ENCODE data around the gene CIC. TPM values are rescaled to one million over a fixed set of nuclear protein-coding genes. Genes with fewer than 3 reads are reported as not detected.

The CIC gene
- total RNA-seq, 2 experiments from 2014 or later = 84.4 to 92.2 TPM

DNA sequence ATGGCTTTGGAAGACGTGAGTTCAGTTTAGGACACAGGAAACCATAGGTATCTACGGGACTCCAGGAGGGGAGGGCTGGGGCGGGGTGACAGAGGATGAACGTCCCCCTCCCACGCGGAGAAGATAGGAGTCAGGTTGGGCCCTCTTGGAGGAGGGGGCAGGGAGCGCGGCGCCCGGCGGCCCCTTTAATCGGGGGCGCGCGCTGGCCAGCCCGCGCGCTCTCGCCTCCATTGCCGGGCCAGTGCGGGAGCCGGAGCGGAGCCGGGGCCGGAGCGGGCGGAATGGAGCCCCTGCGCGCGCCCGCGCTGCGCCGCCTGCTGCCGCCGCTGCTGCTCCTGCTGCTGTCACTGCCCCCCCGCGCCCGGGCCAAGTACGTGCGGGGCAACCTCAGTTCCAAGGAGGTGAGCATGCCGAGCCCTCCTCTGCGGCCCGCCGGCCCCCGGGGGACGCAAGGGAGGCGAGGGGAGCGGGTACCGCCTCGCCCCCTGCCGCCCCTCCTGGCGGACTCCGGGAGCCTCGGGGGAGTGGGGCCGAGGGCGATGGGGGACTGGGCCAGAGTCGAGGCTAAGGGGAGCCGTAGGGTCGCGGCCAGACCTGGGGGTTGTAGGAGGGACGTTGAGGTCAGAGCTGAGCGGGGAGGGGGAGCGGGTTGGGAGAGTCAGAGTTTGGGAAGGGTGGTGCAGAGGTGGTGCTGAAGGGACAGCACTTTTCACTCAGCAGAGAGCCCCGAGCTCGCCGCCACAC, 44.2 kb downstream of the CIC start, which contains the start of gene TMEM145:
TMEM145 (plus strand) TSS at position 214 of the 744 bp plus-strand sequence; CDS start at position 282, 68 bp downstream.
- DNase-seq (peak; percentile 61), ATAC-seq (ENCODE audit: low read depth) (peak; percentile 76)
- peak within 1 kb of the TSS; percentile 78 for H3K4me3 Mint-ChIP-seq
- H3K4me1 Mint-ChIP-seq = peaks cover 21% of the 10 kb centered on the region
- H3K27me3 Mint-ChIP-seq = peaks cover 43% of the 10 kb centered on the region
- no peaks in the 10 kb centered on the region for H3K9me3 Mint-ChIP-seq
- H3K36me3 Mint-ChIP-seq = no peaks in the 10 kb centered on the region
- peak within 1 kb of the TSS; percentile 42 for H3K27ac Mint-ChIP-seq
- POLR2A ChIA-PET = interaction anchor here (1.1 kb wide), 1 partner anchor 11 kb away, joined by 3 read pairs; the partner anchor contains the start of gene PAFAH1B3

DNA sequence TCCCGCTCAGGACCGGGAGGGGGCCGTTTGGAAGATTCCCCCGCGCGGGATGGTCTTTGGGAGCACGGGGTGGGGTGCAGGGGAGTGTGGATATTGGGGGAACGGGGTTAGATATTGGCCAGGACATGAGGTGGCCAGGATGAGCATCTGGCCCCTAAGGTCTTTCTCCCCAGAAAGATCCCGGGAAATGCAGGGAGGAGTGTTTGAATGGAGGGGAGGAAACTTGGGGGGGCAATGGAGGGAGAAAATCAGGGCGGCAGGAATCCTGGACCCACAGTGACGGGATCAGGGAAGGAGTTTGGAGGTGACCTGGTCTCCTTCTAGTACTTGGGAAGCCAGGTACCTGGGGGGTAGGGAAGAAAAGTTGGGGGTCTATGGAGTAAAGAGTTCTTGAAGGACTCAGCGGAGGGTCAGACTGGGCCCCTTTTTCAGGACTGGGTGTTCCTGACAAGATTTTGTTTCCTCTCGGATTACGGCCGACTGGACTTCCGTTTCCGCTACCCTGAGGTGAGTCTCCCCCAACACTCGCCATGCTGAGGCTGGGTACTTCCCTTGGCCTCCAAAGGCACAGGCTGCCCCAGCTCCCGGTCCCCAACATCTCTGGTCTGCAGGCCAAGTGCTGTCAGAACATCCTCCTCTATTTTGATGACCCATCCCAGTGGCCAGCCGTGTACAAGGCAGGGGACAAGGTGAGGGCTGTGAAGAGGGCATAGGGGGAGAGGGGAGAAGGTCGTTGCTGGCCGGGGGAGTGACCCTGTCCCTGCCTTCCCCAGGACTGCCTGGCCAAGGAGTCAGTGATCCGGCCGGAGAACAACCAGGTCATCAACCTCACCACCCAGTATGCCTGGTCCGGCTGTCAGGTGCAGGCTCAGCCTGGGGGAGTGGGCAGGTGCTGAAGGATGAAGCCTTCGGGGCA, 45.0 kb downstream of the CIC start:
- Mint-ChIP-seq H3K36me3 (no peaks in the 10 kb centered on the region), H3K4me3 (peak overlapping the region; percentile 59), H3K27me3 (peaks cover 43% of the 10 kb centered on the region), H3K9me3 (no peaks in the 10 kb centered on the region), H3K4me1 (peaks cover 21% of the 10 kb centered on the region), H3K27ac (no peak overlapping the region)
- no peak for ATAC-seq (ENCODE audit: low read depth)
- DNase-seq = no peak
- POLR2A ChIA-PET = interaction anchor here (0.6 to 1.1 kb wide), 2 partner anchors 9 to 12 kb away, joined by 3 read pairs; partner anchors contain the start of gene PAFAH1B3

DNA sequence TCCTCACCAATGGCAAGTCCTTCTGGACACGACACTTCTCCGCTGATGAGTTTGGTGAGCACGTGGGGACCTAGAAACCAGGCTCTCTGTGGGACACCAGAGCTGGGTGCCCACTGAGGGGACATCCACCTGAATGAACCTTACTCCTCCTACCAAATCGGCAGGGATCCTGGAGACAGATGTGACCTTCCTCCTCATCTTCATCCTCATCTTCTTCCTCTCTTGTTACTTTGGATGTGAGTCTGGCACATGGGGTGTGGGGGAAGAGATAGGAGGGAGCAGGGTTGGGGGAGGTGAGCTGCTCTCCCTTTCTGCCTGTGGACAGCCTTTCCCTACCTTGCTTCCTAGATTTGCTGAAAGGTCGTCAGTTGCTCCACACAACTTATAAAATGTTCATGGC, 46.0 kb downstream of the CIC start:
- Mint-ChIP-seq H3K4me3 (no peak overlapping the region), H3K4me1 (peaks cover 21% of the 10 kb centered on the region), H3K36me3 (no peaks in the 10 kb centered on the region), H3K27ac (no peak overlapping the region), H3K27me3 (peaks cover 44% of the 10 kb centered on the region), H3K9me3 (no peaks in the 10 kb centered on the region)
- DNase-seq = no peak
- POLR2A ChIA-PET = no interaction called here
- no peak for ATAC-seq (ENCODE audit: low read depth)

DNA sequence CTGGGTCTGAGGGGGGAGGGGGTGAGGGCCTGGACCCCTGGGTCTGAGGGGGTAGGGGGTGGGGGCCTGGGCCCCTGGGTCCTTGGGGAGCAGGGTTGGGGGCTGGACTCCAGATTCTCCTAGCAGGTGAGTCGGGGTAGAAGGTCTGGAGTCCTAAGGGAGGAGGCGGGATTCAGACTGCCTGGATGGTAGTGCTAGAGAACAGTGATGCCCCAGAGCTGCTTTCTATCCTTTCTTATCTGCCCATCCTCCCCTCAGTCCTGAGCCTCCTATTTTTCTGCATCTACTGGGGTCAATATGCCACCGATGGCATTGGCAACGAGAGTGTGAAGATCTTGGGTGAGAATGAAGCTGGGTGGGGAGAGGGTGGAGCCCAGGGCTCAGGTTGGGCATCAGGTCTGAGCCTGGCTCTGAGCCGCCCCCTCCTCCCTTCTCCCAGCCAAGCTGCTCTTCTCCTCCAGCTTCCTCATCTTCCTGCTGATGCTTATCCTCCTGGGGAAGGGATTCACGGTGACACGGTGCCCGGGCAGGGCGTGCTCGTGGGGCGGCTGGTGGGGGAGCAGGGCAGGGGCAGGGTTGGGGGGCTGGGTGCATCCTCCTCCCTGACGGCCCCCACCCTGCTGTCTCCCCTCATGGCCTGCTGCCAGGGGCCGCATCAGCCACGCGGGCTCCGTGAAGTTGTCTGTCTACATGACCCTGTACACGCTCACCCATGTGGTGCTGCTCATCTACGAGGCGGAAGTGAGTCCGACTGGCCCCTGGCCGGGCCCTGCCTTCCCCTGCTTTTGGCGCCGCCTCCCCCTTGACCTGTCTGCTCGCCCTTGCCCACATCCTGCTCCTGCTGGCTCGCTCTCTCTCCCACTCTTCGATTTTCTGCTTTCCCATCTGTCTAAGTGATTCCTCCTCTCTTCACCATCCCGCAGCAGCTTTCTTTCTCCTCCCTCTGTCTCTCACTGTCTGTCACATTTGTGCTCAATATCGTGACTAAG, 47.5 kb downstream of the CIC start:
- Mint-ChIP-seq H3K4me3 (peak overlapping the region; percentile 63), H3K27ac (peak overlapping the region; percentile 77), H3K27me3 (peaks cover 43% of the 10 kb centered on the region), H3K9me3 (no peaks in the 10 kb centered on the region), H3K36me3 (no peaks in the 10 kb centered on the region), H3K4me1 (peaks cover 21% of the 10 kb centered on the region)
- DNase-seq (no peak), ATAC-seq (ENCODE audit: low read depth) (peak; percentile 29)
- POLR2A ChIA-PET = interaction anchor here (0.6 kb wide), 1 partner anchor 9 kb away, joined by 3 read pairs; no protein-coding TSS in a partner anchor

DNA sequence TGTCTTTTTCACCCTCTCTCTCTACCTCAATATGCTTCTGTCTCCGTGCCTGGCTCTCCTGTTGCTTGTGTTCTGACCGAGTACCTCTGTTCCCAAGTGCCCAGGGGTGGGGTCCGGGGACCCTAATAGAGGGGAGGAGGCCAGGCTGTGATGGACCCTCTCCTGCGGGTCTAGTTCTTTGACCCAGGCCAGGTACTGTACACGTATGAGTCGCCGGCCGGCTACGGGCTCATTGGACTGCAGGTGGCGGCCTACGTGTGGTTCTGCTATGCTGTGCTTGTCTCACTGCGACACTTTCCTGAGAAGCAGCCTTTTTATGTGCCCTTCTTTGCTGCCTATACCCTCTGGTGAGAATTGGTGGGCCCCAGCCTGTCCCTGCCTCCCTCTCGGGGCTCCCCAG, 48.5 kb downstream of the CIC start:
- ATAC-seq (ENCODE audit: low read depth) (no peak), DNase-seq (no peak)
- no peak overlapping the region for H3K4me3 Mint-ChIP-seq
- H3K27ac Mint-ChIP-seq = no peak overlapping the region
- POLR2A ChIA-PET = interaction anchor here (0.6 kb wide), 1 partner anchor 10 kb away, joined by 3 read pairs; no protein-coding TSS in a partner anchor
- H3K36me3 Mint-ChIP-seq = no peaks in the 10 kb centered on the region
- peaks cover 21% of the 10 kb centered on the region for H3K4me1 Mint-ChIP-seq
- H3K9me3 Mint-ChIP-seq = no peaks in the 10 kb centered on the region
- peaks cover 40% of the 10 kb centered on the region for H3K27me3 Mint-ChIP-seq

DNA sequence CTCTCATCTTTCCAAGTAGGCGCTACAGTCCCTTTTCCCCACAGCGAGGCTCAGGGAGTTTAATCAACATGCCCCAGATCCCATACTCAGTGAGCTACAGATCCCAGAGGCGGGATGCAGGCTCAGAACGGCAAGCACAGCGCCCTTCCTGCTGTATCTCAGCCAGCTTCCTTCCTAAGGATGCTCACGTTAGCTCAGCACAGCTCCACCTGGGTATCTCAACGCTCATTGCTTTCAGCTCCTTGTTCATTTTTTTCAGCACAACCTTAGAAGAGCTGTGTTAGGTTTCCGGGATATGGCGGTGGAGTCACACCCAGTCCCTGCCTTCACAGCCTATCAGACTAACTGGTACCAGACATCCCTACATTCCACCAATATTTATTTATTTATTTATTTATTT, 53.3 kb downstream of the CIC start:
- POLR2A ChIA-PET = no interaction called here
- no peak overlapping the region for H3K27ac Mint-ChIP-seq
- no peaks in the 10 kb centered on the region for H3K9me3 Mint-ChIP-seq
- DNase-seq = no peak
- peaks cover 32% of the 10 kb centered on the region for H3K27me3 Mint-ChIP-seq
- H3K4me3 Mint-ChIP-seq = no peak overlapping the region
- peaks cover 17% of the 10 kb centered on the region for H3K4me1 Mint-ChIP-seq
- no peak for ATAC-seq (ENCODE audit: low read depth)
- peaks cover 4% of the 10 kb centered on the region for H3K36me3 Mint-ChIP-seq

DNA sequence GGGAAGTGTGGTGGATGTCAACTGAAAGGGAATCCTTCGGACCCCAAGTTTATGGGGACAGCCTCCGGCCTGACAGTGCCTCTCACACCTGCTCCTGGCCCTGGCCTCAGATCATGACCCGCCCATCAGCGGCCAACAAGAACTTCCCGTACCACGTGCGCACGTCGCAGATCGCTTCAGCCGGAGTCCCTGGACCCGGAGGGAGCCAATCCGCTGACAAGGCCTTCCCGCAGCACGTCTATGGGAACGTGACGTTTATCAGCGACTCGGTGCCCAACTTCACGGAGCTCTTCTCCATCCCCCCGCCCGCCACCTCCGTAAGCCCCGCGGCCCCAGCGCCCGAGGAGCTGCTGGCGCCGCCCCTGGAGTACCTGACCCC, 54.4 kb downstream of the CIC start:
- H3K4me1 Mint-ChIP-seq = peaks cover 17% of the 10 kb centered on the region
- POLR2A ChIA-PET = interaction anchor here (0.6 kb wide), 1 partner anchor 15 kb away, joined by 3 read pairs; no protein-coding TSS in a partner anchor
- no peak overlapping the region for H3K27ac Mint-ChIP-seq
- H3K36me3 Mint-ChIP-seq = peaks cover 4% of the 10 kb centered on the region
- DNase-seq = no peak
- ATAC-seq (ENCODE audit: low read depth) = no peak
- H3K27me3 Mint-ChIP-seq = peaks cover 32% of the 10 kb centered on the region
- H3K9me3 Mint-ChIP-seq = no peaks in the 10 kb centered on the region
- no peak overlapping the region for H3K4me3 Mint-ChIP-seq

DNA sequence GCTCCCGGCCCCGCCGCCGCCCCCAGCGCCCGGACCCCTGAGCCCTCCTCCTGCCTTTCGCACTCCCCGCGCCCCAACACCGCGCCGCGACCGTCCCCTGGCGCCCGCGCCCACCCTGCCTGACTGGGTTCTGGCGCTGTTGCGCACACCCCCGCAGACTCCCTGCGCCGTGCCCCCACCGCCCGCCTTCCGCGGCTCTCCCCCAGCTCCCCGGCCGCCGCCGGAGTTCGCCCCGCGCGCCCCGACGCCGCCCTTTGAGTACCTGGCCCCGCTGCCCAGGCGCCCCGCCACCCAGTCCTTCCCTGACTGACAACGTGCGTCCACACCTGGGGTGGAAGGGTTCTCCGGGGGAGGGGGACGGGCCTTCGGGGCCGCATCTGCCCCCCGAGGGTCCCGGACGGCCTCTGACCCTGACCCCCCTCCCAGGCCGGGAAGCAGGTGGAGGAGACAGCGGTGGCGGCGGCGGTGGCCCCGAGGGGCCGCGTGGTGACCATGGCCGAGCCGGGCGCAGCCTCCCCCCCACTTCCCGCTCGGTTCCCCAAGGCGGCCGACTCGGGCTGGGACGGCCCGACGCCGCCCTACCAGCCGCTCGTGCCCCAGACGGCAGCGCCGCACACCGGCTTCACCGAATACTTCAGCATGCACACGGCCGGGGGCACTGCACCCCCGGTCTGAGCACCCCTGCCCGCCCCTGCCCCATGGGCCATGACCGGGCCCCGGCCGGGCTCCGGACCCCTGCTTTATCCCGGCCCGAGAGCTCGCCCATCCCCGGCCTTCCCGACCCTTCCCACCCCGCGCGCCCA, 55.0 kb downstream of the CIC start:
- POLR2A ChIA-PET = no interaction called here
- Mint-ChIP-seq H3K9me3 (no peaks in the 10 kb centered on the region), H3K4me3 (no peak overlapping the region), H3K27me3 (peaks cover 32% of the 10 kb centered on the region), H3K36me3 (peaks cover 4% of the 10 kb centered on the region), H3K27ac (no peak overlapping the region), H3K4me1 (peaks cover 17% of the 10 kb centered on the region)
- ATAC-seq (ENCODE audit: low read depth) = no peak
- peak; percentile 57 for DNase-seq

DNA sequence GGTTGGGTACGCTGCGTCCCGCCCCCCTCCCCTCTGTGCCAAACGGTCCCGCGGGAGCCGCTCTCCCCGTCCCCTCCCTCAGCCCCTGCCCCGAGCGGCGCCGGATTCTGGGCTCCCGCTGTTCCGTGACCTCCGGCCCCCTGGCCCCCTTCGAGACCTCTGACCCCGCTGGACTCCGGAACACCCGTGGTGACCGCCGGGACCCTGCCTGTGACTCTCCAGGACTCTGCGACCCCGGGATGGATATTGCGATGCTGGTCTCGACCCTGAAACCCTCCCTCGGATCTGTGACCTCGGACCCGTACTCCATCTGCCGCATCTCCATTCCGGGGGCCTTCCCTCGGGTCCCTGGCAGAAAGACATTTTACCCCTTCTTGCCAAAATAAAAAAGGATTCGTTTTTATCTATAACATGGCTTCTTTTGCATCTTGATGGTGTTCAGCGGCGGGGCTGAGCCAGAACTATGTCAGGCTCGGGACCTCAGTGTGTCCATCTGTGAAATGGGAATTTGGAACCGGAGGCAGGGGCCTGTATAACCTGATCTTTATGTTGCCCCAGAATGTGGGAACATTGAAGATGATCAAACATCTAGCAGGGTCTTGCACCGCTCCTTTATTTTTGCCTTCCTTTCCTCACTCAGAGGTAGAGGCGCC, 55.7 kb downstream of the CIC start:
- no peak for ATAC-seq (ENCODE audit: low read depth)
- Mint-ChIP-seq H3K4me3 (peak overlapping the region; percentile 92), H3K9me3 (no peaks in the 10 kb centered on the region), H3K27me3 (peaks cover 32% of the 10 kb centered on the region), H3K27ac (peak overlapping the region; percentile 76), H3K4me1 (peaks cover 17% of the 10 kb centered on the region), H3K36me3 (peaks cover 4% of the 10 kb centered on the region)
- POLR2A ChIA-PET = no interaction called here
- no peak for DNase-seq

DNA sequence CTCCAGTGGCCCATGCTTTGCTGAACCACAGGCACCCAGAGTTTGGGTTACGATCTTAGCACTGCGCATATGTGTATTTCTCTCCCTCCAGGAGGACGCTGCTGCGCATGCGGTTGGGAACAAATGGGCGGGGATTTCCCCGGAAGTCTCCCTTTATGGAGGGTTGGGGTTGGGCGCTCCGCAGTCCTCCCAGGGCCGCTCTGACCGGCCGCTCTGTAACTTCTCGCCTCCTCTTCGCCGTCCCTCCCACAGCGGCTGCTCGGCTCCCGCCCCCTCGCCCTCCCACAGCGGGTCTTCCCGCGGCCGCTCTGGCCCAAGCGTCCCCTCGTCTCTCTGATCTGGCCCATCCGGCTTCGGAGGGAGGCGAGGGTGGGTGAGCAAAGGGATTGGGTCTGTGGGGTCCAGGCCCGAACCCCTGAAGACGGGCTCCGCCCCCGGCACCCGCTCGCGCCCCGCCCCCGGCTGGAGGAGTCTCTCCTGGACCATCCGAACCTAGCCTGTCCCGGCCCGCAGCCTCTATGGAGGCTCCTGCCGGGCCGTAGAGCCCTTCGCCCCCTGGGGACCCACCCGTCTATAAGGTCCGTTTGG, 56.4 kb downstream of the CIC start, which contains the start of gene MEGF8:
MEGF8 (plus strand) TSS at position 328 of the 588 bp plus-strand sequence. CDS start 609 bp downstream, outside the sequence.
- Mint-ChIP-seq H3K36me3 (peaks cover 4% of the 10 kb centered on the region), H3K9me3 (no peaks in the 10 kb centered on the region), H3K4me1 (peaks cover 17% of the 10 kb centered on the region), H3K27ac (peak within 1 kb of the TSS; percentile 76), H3K4me3 (peak within 1 kb of the TSS; percentile 92), H3K27me3 (peaks cover 29% of the 10 kb centered on the region)
- ATAC-seq (ENCODE audit: low read depth) (peak; percentile 96), DNase-seq (peak; percentile 94)
- POLR2A ChIA-PET = no interaction called here

All from activated naive CD8-positive, alpha-beta T cell treated with anti-CD3 and anti-CD28 coated beads, Interleukin-2, amount 10 ng/mL, durations not matched to agents 7 days and 5 days (primary cell).